GM21619 (cell line): Measurements from ENCODE around the gene MAP1B.
"Not testable (repeated sequence)": the region's sequence is repeated elsewhere in the genome, so short reads cannot be mapped to it uniquely, and the experiment has no call there.

Source experiments
- ATAC-seq: cut with Tn5 transposase; IDR thresholded peaks from one replicate; pipeline ENCODE4 v1.9.1; 2021; ENCODE audit not compliant: unreplicated experiment

Gene MAP1B

GRCh38 chr5:72107131-72107900, at the start of gene MAP1B:
TSS of gene MAP1B (plus strand) at chr5:72107475. CDS start at chr5:72107532, 57 bp downstream.
- ATAC-seq: no peak

DNA sequence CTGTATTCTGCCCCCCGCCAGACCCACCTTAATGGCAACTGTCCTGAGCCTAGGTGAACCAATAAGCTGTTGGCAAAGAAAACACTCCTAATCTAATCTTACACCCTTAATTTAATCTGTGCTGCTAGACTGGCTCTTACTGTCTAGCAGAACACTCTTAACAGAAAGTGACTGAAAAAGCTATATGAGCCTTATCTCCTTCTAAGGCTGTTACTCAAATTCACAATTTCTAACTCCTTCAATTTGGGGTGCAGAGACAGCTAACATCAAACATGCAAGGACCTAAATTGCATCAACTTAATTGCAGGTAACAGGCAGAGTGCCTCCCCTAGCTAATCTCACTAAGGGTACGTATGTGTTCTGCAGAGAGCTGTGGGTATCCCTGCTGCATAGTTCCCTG, 49.5 kb upstream of the MAP1B start:
- no peak for ATAC-seq

DNA sequence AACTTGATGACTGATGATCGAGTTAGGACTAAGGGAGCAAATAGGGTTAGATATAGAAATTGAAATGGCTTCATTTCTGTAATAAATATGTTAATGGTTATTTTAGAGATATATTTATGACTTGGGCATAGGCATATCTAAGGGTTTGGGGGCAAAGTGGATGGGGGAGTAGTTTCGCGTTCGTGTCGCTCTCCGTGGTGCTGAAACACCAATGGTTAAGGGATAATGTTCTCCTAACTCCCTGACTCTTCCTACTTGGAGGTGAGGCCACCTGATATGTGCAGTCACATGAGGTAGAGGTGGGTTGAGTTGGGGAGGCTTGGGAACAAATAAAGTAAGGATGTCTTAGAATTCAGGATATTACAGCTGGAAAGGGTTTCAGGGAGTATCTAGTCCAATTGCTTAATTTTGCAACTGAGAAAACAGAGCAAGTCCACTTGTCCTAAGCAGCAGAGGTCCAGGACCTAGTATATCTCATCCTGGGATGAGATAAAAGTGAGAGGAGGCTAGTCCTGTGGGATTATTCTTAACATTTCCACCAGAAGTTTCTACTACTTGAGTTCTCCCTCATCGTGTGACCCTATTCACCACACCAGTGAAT, 44.0 kb upstream of the MAP1B start:
- no peak for ATAC-seq

GRCh38 chr5:72064801-72065570, 42.3 kb upstream of the MAP1B start:
- ATAC-seq: no peak

GRCh38 chr5:72065751-72066255, 41.5 kb upstream of the MAP1B start:
- no peak for ATAC-seq

DNA sequence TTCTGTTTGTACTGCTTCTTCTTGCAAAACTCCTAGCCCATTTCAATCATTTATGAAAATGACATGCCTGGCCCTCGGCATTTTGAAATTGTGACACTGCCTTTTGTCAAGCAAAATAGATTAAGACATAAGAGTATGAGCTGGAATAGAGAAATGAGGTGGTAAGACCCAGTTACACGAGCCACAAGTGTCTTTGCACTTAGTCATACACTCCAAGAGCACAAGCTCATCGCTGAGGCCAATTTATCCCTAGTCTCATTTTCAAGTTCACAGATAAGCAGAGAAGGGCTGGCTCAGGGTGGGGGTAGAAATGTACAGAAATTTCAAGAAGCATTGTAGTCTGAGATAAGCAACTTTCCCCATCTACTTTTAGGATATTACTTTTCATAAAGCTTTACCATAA, 40.6 kb upstream of the MAP1B start:
- no peak for ATAC-seq

DNA sequence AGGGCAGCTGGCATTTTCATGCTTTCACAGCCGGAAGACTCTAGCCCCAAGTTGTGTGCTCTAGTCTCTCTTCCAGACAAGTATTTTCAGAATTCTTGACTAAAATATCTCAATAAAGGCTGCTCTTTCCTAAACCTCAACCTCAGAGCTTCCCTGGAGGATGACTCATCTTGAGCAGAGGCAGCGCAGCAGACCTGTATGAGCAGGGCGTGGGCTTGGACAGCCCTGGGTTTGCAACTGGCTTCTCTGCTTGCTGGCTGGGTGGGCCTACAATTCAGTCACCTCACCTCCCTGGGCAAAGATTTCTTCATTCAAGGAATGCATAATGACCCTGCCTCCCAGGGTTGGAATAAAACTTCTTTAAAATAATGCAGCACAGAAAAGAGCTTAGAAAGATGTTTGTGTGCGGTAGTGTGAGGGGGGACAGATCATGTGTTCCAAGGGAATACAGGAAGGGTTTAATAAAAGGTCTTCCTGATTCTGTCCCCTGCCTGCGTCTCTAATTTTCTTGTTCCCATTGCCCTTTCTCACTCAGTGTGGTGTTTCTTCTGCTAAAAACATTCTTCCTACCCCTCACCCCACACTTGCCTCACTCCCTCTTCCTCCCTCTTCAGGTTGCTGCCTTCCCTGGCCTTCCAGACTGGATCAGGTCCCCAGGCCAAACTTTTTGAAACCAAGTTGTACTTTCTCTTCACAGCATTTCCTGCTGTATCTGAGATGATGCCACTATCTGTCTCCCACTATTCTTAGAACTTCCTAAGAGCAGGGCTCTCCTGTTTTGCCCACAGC, 39.4 kb upstream of the MAP1B start:
- ATAC-seq: no peak

- no peak for ATAC-seq
Measured at GRCh38 chr5:72070529-72070928, 36.7 kb upstream of the MAP1B start.

GRCh38 chr5:72071906-72072305, 35.4 kb upstream of the MAP1B start:
- ATAC-seq: no peak

- ATAC-seq: no peak
Measured at GRCh38 chr5:72074251-72074650, 33.0 kb upstream of the MAP1B start.

DNA sequence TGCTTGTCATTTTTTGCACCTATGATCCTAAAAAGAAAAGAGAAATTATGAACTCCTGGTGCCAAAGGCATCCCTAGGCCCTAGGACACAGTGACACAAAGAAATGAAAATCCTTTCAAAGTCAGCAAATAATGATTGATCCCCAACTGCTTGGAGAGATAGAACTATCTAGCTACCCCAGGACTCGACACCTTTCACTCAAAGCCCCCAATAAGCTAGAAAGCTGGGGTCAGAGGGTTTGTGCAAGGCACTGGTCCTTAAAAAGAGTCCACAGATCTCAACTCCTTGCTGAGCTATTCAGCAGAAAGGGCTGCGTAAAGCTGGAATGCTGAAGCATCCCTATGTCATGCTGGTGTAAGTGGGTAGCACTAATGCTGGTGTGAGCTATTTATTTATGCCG, 31.8 kb upstream of the MAP1B start:
- no peak for ATAC-seq

DNA sequence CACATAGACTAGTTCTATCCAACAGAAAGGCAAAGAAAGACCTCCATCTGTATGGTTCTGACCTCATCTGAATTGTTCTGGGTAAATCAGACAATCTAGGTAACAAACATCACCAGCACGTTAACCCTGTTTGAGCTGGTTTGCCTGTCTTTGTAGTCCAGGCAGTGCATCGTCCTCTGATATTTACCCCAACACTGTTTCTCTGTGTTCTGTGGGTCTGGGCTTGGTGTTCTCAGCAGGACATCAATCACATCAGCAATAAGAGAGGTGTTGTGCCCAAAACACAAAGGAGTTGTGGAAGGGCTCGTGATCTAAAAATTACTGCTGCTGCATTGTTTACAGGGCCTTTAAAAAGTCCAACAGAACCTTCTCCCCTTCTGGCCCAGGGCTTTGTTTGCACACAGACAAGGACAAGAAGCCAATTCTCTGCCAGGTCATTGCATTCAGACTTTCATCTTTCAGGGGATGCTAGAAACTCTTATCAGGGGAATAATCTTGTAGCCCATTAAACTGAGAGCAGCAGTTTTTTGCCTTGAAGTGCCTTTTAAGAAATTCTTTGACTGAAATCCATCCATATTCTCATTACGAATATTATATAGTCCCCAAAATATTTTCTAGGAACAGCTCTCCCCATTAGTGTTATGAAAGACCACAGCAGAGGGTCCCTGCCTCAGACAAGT, 30.5 kb upstream of the MAP1B start:
- no peak for ATAC-seq

- ATAC-seq: no peak
Measured at GRCh38 chr5:72077390-72077789, 29.9 kb upstream of the MAP1B start.

GRCh38 chr5:72079288-72079687, 28.0 kb upstream of the MAP1B start:
- no peak for ATAC-seq

- no peak for ATAC-seq
Measured at GRCh38 chr5:72082048-72082447, 25.2 kb upstream of the MAP1B start.

GRCh38 chr5:72084876-72085275, 22.4 kb upstream of the MAP1B start:
- ATAC-seq: no peak

DNA sequence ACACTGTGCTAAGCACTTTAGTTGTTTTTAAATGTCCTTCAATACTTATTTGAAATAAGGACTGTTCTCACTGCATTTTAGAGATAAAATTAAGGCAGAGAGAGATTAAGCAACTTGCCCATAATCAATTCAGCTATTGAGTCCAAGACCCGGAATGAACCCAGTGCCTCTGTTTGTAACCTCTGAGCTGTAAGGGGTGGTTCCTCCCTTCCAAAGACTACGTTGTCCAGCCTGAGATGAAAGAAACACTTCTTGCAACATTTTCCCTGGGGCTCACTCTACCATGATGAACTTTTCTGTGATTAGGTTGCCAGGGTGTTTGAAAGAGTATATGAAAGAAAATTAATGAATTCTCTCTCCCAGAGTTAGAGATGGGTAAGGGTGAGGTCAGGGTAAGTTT, 22.0 kb upstream of the MAP1B start:
- ATAC-seq: no peak

DNA sequence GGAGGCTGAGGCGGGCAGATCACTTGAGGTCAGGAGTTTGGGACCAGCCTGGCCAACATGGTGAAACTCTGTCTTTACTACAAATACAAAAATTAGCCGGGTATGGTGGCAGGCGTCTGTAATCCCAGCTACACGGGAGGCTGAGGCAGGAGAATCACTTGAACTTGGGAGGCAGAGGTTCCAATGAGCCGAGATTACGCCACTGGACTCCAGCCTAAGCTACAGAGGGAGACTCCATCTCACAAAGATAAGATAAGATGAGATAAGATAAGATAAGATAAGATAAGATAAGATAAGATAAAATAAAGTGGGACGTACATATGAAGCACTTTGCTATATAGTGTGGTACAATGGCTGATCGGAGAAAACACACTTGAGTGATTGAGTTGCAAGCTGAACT, 17.6 kb upstream of the MAP1B start:
- ATAC-seq: not testable (repeated sequence)

DNA sequence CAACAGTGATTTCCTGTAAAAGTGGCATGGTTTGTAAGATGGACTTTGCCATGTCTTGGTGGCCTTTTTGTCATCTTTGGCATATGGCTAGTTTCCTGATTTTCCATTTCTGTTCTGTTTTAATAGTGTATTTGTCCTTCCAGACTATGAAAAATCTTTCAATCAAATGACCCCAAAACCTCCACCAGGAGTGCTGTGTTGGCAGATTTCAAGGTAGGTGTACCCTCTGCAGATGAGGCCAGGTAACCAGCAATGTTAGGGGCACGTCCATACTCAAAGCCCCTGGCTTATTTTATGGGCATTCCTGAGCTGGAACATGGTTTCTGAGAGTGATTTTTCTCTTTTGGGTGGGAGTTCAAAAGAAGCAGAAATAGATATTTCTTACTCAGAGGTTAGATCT, 15.2 kb upstream of the MAP1B start:
- no peak for ATAC-seq

GRCh38 chr5:72093217-72093616, 14.1 kb upstream of the MAP1B start:
- no peak for ATAC-seq
